KMS-11 (cell line): ENCODE measurements around the gene CRHBP.
"Not testable (repeated sequence)": the region's sequence is repeated elsewhere in the genome, so short reads cannot be mapped to it uniquely, and the experiment has no call there.

Experiments
- H2AFZ ChIP-seq: fragments of 200-600 bp; sonication (generic); 2 replicates; pipeline ENCODE4 v1.6.1; 2016; ENCODE audit warnings: antibody characterized with exemption, mixed run types, low read depth
- H3K27ac ChIP-seq: fragments of 200-600 bp; sonication (generic); 2 replicates; pipeline ENCODE4 v1.6.1; 2016; ENCODE audit warnings: mild to moderate bottlenecking, mixed run types
- H3K27me3 ChIP-seq: fragments of 200-600 bp; sonication (generic); 2 replicates; pipeline ENCODE4 v1.6.1; 2017; ENCODE audit warnings: mild to moderate bottlenecking, low read depth, mixed run types, moderate library complexity; ENCODE audit not compliant: insufficient read depth
- H3K36me3 ChIP-seq: fragments of 200-600 bp; sonication (generic); 2 replicates; pipeline ENCODE4 v1.6.1; 2017; ENCODE audit warnings: mild to moderate bottlenecking, mixed run types; ENCODE audit not compliant: insufficient read depth
- H3K4me1 ChIP-seq: fragments of 200-600 bp; sonication (generic); 2 replicates; pipeline ENCODE4 v1.6.1; 2016; ENCODE audit warnings: mild to moderate bottlenecking, low read depth, mixed run types; ENCODE audit not compliant: poor library complexity, severe bottlenecking
- H3K4me2 ChIP-seq: fragments of 200-600 bp; sonication (generic); 2 replicates; pipeline ENCODE4 v1.7.0; 2016; ENCODE audit warnings: mild to moderate bottlenecking, mixed run types
- H3K4me3 ChIP-seq: fragments of 200-600 bp; sonication (generic); IDR thresholded peaks from 2 replicates; pipeline ENCODE4 v1.6.1; 2017; ENCODE audit warnings: low read depth, low read length, mixed read lengths; ENCODE audit not compliant: insufficient read depth
- H3K79me2 ChIP-seq: fragments of 200-600 bp; sonication (generic); 2 replicates; pipeline ENCODE4 v1.6.1; 2016; ENCODE audit warnings: low read depth, mixed run types; ENCODE audit not compliant: insufficient read depth
- H3K9ac ChIP-seq: fragments of 200-600 bp; sonication (generic); 2 replicates; pipeline ENCODE4 v1.6.1; 2016; ENCODE audit warnings: mild to moderate bottlenecking, mixed run types
- H4K20me1 ChIP-seq: fragments of 200-600 bp; sonication (generic); 2 replicates; pipeline ENCODE4 v1.6.1; 2016; ENCODE audit warnings: mild to moderate bottlenecking, mixed run types; ENCODE audit not compliant: insufficient read depth
- CTCF ChIP-seq: fragments of 200-600 bp; sonication (generic); conservative IDR thresholded peaks from 2 replicates; pipeline ENCODE4 v1.6.1; 2017; ENCODE audit warnings: low read depth, mild to moderate bottlenecking, antibody characterized with exemption, low read length, moderate library complexity, mixed read lengths

The CRHBP gene

GRCh38 chr5:76944638-76945037 is 8.2 kb upstream of the CRHBP start:
- no peak overlapping the region for H3K4me2 ChIP-seq
- H3K4me3 ChIP-seq = no peak overlapping the region
- no peak for TF ChIP-seq CTCF

GRCh38 chr5:76945238-76945637 is 7.6 kb upstream of the CRHBP start:
- not testable (repeated sequence) for H3K4me1 ChIP-seq, H3K4me2 ChIP-seq, H3K4me3 ChIP-seq, H3K79me2 ChIP-seq, H3K9ac ChIP-seq, H3K27ac ChIP-seq, H2AFZ ChIP-seq, H4K20me1 ChIP-seq, H3K27me3 ChIP-seq, H3K36me3 ChIP-seq

More at GRCh38 chr5:76944638-76945037, 8.2 kb upstream of the CRHBP start:
- Histone ChIP-seq H2AFZ (no peak overlapping the region), H3K9ac (no peak overlapping the region), H3K27ac (no peak overlapping the region), H4K20me1 (no peaks in the 10 kb centered on the region), H3K79me2 (no peaks in the 10 kb centered on the region), H3K4me1 (no peaks in the 10 kb centered on the region), H3K27me3 (no peaks in the 10 kb centered on the region), H3K36me3 (no peaks in the 10 kb centered on the region)

DNA sequence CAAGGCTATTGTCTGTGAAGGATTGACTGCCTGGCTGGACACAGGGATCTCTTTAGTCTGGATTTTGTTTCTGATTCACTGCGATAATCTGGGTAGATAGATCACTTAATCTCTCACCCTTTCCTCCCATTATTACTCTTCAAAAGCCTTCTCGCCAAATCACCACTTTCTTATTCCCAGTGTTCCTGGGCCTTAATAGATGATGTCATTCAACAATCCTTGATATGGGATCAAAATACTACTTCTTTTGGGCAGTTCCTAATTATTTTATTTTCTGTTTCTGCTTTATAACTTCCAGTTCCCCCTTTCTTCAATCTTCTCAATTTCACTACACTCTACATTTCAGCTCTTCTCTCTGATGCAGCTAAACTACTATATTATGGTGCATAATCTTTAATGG is 6.8 kb upstream of the CRHBP start:
- Histone ChIP-seq H2AFZ (no peak overlapping the region), H3K4me2 (no peak overlapping the region), H3K36me3 (no peaks in the 10 kb centered on the region), H4K20me1 (no peaks in the 10 kb centered on the region), H3K4me3 (no peak overlapping the region), H3K27me3 (no peaks in the 10 kb centered on the region), H3K9ac (no peak overlapping the region), H3K79me2 (no peaks in the 10 kb centered on the region), H3K27ac (no peak overlapping the region), H3K4me1 (no peaks in the 10 kb centered on the region)
- no peak for TF ChIP-seq CTCF

DNA sequence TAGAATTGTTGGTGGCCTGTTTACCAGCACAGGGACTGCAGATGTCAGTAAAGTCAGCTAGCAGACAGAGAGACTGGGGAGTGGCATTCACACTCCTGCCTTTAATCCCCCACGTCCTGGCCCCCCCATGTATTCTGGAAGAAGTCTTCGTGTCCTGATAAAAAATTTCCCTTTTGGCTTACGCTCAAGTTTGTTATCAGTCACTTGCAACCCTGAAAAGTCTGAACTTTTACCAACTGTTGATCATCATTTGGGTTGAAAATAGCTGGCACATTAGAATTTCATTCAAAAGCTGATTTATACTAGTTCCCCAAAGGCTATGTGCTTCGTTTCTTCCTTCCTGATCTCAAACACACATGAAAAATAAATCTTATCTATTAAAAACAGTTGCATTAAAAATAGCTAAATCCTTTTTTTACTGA is 5.8 kb upstream of the CRHBP start:
- H3K4me3 ChIP-seq = no peak overlapping the region
- H2AFZ ChIP-seq = no peak overlapping the region
- H3K79me2 ChIP-seq = no peaks in the 10 kb centered on the region
- no peaks in the 10 kb centered on the region for H3K4me1 ChIP-seq
- no peak overlapping the region for H3K9ac ChIP-seq
- H3K27ac ChIP-seq = no peak overlapping the region
- no peak overlapping the region for H3K4me2 ChIP-seq
- H4K20me1 ChIP-seq = no peaks in the 10 kb centered on the region
- no peaks in the 10 kb centered on the region for H3K27me3 ChIP-seq
- H3K36me3 ChIP-seq = no peaks in the 10 kb centered on the region
- no peak for TF ChIP-seq CTCF

DNA sequence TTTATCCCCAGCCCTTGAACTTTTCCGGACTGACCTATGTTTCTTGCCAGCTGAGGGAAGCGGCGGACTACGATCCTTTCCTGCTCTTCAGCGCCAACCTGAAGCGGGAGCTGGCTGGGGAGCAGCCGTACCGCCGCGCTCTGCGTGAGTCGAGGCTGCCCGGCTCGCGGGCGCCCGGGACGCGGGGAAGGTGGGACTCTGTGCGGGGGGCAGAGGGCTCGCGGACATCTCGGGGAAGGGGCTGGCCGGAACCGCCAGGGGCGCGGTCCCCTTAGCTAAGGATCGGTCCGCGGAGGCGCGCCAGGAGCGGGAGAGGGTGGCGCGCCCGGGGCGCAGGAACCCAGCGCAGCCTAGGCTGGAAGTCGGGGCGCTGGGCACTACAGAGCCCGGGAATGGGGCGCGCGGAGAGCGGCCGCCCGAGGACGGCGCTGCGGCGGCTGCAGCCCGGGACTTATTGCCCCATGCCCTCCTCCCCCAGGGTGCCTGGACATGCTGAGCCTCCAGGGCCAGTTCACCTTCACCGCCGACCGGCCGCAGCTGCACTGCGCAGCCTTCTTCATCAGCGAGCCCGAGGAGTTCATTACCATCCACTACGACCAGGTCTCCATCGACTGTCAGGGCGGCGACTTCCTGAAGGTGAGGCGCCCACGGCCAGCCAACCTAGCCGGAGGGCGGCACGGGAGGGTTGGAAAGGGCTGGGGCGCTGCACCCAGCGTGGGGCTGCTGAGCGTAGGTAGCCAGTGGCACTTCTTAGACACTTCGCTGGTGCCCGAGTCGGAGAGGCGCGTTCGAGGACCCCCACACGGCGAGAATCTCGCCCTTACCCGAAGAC is 922 bp downstream of the CRHBP start:
- no peak overlapping the region for H3K27ac ChIP-seq
- H3K36me3 ChIP-seq = no peaks in the 10 kb centered on the region
- peaks cover 15% of the 10 kb centered on the region for H3K27me3 ChIP-seq
- H3K9ac ChIP-seq = no peak overlapping the region
- no peak overlapping the region for H3K4me2 ChIP-seq
- no peak overlapping the region for H3K4me3 ChIP-seq
- 0 out of 2 replicates have a peak, but pooled peaks cover under 1% of the 10 kb centered on the region for H4K20me1 ChIP-seq
- no peak for TF ChIP-seq CTCF
- H3K79me2 ChIP-seq = no peaks in the 10 kb centered on the region
- H2AFZ ChIP-seq = no peak overlapping the region
- peaks cover 16% of the 10 kb centered on the region for H3K4me1 ChIP-seq
